AG09309 (cell line): ENCODE measurements around the gene TTC38.

Experiments
- DNase-seq: peaks from one replicate; pipeline ENCODE4 v3.0.0-alpha.2; 2010; ENCODE audit warnings: low read depth
- H3K4me3 ChIP-seq: 2 replicates; pipeline ENCODE4 v1.5.1; 2011; ENCODE audit warnings: mild to moderate bottlenecking, low read depth, low read length, moderate library complexity; ENCODE audit not compliant: control insufficient read depth
- TF ChIP-seq, protein P1 (sequence below): IDR thresholded peaks from 2 replicates; pipeline ENCODE4 v1.5.1; 2011; ENCODE audit warnings: mild to moderate bottlenecking, low read depth, low read length, inconsistent platforms; ENCODE audit not compliant: insufficient read depth, control insufficient read depth; ENCODE audit errors: missing control alignments

The TTC38 gene

DNA sequence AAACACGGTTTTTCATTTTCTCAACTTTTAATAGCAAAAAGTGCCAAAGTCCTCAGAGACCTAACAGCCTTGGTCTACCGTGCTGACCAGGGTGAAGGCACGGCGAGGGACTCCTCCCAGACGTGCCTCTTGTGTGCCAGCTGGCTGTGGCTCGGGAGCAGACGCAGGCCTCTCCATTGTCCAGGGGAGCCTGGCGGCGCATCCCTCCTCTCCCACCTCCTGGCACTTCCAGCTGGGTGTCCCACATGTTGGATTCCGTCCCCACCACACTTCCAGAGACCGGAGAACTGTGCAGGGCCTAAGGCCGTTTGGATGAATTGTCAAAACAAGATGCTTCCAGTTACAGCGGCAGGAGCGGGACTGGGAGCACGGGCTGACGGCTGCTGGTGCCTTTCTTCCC lies 29.3 kb upstream of the TTC38 start:
- no peak for DNase-seq
- no peak overlapping the region for H3K4me3 ChIP-seq
- TF ChIP-seq, protein P1, sequence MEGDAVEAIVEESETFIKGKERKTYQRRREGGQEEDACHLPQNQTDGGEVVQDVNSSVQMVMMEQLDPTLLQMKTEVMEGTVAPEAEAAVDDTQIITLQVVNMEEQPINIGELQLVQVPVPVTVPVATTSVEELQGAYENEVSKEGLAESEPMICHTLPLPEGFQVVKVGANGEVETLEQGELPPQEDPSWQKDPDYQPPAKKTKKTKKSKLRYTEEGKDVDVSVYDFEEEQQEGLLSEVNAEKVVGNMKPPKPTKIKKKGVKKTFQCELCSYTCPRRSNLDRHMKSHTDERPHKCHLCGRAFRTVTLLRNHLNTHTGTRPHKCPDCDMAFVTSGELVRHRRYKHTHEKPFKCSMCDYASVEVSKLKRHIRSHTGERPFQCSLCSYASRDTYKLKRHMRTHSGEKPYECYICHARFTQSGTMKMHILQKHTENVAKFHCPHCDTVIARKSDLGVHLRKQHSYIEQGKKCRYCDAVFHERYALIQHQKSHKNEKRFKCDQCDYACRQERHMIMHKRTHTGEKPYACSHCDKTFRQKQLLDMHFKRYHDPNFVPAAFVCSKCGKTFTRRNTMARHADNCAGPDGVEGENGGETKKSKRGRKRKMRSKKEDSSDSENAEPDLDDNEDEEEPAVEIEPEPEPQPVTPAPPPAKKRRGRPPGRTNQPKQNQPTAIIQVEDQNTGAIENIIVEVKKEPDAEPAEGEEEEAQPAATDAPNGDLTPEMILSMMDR, result no peak

- no peak overlapping the region for H3K4me3 ChIP-seq
- TF ChIP-seq, protein P1, result no peak
- no peak for DNase-seq
Observed at GRCh38 chr22:46239261-46240048, 28.4 kb upstream of the TTC38 start.

GRCh38 chr22:46240073-46240472 lies 27.7 kb upstream of the TTC38 start:
- TF ChIP-seq, protein P1, result no peak
- H3K4me3 ChIP-seq, result no peak overlapping the region
- no peak for DNase-seq

DNA sequence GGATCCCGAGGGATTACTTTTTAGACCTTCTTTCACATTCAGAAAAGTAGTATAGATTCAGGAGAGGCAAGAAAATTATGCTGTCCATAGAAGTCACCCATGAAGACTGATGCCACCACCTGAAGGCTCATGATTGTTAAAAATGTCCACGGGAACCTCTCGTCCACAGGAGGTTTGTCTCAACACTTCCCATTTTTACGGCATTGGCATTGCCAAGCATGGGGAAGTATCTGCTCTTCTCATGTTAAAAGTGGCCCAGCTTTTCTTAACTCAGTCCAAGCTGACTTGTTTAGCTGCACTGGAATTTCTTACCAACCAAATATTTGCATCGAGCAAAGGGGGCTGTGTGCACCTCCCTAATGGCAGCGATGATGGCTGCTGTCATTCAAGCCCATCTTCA lies 27.3 kb upstream of the TTC38 start:
- no peak for DNase-seq
- no peak overlapping the region for H3K4me3 ChIP-seq
- TF ChIP-seq, protein P1, result no peak

GRCh38 chr22:46240907-46241306 lies 26.9 kb upstream of the TTC38 start:
- DNase-seq, result no peak
- H3K4me3 ChIP-seq, result no peak overlapping the region
- TF ChIP-seq, protein P1, result no peak

DNA sequence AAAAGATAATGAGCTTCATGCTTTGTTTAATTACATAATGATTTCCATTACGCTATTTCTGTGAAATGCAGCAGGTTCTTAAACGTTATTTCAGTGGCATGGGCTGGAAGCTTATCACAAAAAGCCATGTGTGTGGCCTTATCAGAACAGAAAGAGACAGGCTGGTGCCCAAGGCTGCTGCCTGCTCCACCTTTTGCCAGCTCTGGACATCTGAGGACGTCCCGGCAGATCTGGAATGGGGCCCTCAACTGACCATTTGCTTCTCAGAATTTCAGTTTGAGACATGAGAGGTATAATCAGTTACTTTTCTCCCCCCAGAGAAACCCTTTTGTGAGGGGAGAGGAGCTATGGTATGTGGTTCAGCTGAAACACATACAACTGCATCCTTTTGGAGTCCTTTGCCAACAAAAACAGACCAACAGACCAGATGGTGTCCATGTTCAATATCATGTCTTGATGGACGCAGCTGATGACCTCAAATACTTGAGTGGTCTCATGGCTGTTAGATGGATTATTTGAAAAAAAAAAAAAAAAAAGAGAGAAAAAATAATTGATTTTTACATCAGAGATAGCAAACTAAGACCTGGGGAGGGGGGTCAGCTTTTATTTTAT lies 26.3 kb upstream of the TTC38 start:
- H3K4me3 ChIP-seq, result no peak overlapping the region
- DNase-seq, result no peak
- TF ChIP-seq, protein P1, result no peak

- no peak overlapping the region for H3K4me3 ChIP-seq
- no peak for DNase-seq
- TF ChIP-seq, protein P1, result no peak
Observed at GRCh38 chr22:46242076-46242475, 25.7 kb upstream of the TTC38 start.
